Measurements from ENCODE around the gene DKC1. TPM values are rescaled to one million over a fixed set of nuclear protein-coding genes. Genes with fewer than 3 reads are reported as not detected.

The DKC1 gene
- total and polyA plus RNA-seq, 2 donors (not counting 3 experiments of a cell fraction or from before 2014, with no cell fraction given), result 28.6 to 69.1 TPM

GRCh38 chrX:154761977-154762536 is 607 bp upstream of the DKC1 start:
- H3K4me3 ChIP-seq (replicated peaks in 1 of 3; ENCODE audit: insufficient read depth in 1 of 3, low read depth in 1 of 3, low read length in 3 of 3), result peak overlapping the region in 2 of 3 experiments; percentile 23 to 60
- peak overlapping the region; percentile 27 for H3K9ac ChIP-seq (replicated peaks; ENCODE audit: extremely low read depth, insufficient read depth, low read length)
- DNase-seq (ENCODE audit: low read depth, low spot score) (peak; percentile 67), FAIRE-seq (peak; percentile 77)
- H3K27ac ChIP-seq (ENCODE audit: insufficient read depth, low read depth, low read length), result peak overlapping the region; percentile 36
- peak overlapping the region; percentile 52 for H2AFZ ChIP-seq (ENCODE audit: low read depth, low read length)
- no peaks in the 10 kb centered on the region for H3K9me1 ChIP-seq (replicated peaks; ENCODE audit: control insufficient read depth, extremely low read depth, insufficient read depth, low read length)
- H4K20me1 ChIP-seq (replicated peaks; ENCODE audit: control insufficient read depth, extremely low read depth, insufficient read depth, low read length), result no peaks in the 10 kb centered on the region
- no peaks in the 10 kb centered on the region for H3K9me3 ChIP-seq (replicated peaks; ENCODE audit: control insufficient read depth, insufficient read depth, low read length)
- CTCF ChIA-PET, result interaction anchor here (1.9 to 2.1 kb wide), 2 partner anchors 11 to 13 kb away, joined by 7 to 11 read pairs; partner anchors contain the start of gene GAB3
- H3K79me2 ChIP-seq (ENCODE audit: control insufficient read depth, insufficient read depth, low read length), result peaks cover 27% of the 10 kb centered on the region
- peak overlapping the region; percentile 53 for H3K4me2 ChIP-seq (ENCODE audit: insufficient read depth, low read length)
- peaks cover 10% of the 10 kb centered on the region for H3K4me1 ChIP-seq (ENCODE audit: control insufficient read depth, extremely low read depth, insufficient read depth, low read length)
- TF ChIP-seq EZH2 (IDR thresholded peaks at IDR 0.05; ENCODE audit: borderline replicate concordance, low read depth, low read length, severe bottlenecking) (no peak), JUN (IDR thresholded peaks at IDR 0.05; ENCODE audit: borderline replicate concordance, insufficient read depth, insufficient read length, low read depth) (no peak), POLR2A (IDR thresholded peaks at IDR 0.05; ENCODE audit: low read depth, low read length) (no peak), POLR2AphosphoS5 (IDR thresholded peaks at IDR 0.05; ENCODE audit: insufficient read depth, low read depth, low read length) (no peak), MYC (IDR thresholded peaks at IDR 0.05; ENCODE audit: low read depth, low read length) (no peak), FOS (IDR thresholded peaks at IDR 0.05; ENCODE audit: borderline replicate concordance, insufficient read depth, low read length) (no peak), GATA2 (IDR thresholded peaks at IDR 0.05; ENCODE audit: insufficient read depth, insufficient read length, low read depth, low read length) (no peak)
- TF ChIP-seq, protein P1, sequence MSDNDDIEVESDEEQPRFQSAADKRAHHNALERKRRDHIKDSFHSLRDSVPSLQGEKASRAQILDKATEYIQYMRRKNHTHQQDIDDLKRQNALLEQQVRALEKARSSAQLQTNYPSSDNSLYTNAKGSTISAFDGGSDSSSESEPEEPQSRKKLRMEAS (IDR thresholded peaks at IDR 0.05; ENCODE audit: insufficient read depth, insufficient read length), result no peak
- TF ChIP-seq, protein P2, sequence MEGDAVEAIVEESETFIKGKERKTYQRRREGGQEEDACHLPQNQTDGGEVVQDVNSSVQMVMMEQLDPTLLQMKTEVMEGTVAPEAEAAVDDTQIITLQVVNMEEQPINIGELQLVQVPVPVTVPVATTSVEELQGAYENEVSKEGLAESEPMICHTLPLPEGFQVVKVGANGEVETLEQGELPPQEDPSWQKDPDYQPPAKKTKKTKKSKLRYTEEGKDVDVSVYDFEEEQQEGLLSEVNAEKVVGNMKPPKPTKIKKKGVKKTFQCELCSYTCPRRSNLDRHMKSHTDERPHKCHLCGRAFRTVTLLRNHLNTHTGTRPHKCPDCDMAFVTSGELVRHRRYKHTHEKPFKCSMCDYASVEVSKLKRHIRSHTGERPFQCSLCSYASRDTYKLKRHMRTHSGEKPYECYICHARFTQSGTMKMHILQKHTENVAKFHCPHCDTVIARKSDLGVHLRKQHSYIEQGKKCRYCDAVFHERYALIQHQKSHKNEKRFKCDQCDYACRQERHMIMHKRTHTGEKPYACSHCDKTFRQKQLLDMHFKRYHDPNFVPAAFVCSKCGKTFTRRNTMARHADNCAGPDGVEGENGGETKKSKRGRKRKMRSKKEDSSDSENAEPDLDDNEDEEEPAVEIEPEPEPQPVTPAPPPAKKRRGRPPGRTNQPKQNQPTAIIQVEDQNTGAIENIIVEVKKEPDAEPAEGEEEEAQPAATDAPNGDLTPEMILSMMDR (IDR thresholded peaks at IDR 0.05; ENCODE audit: extremely low read depth in 1 of 2, insufficient read depth in 1 of 2, low read depth in 1 of 2, low read length in 2 of 2), result no peak
- dilution Hi-C loops (cut with MboI; ENCODE audit: extremely low pct_ligation_motif_present, low sequenced_read_pairs), result no loop called here
- H3K27me3 ChIP-seq (ENCODE audit: control insufficient read depth in 2 of 2, insufficient read depth in 2 of 2, low read length in 2 of 2), result no peaks in the 10 kb centered on the region
- H3K36me3 ChIP-seq (ENCODE audit: control insufficient read depth in 2 of 2, extremely low read depth in 1 of 2, insufficient read depth in 2 of 2, low read length in 2 of 2), result peaks cover 0 to 8% of the 10 kb centered on the region in 2 experiments
- intact Hi-C loops (cut with micrococcal nuclease), result loop anchor here (1.0 to 2.0 kb wide), 4 partner anchors 10 to 79 kb away; partner anchors contain the start of gene MPP1
- TSS peak; percentile 52 for BruUV-seq (replicated peaks)
- POLR2A ChIA-PET, result no interaction called here

All from endothelial cell of umbilical vein (primary cell).